Cardiac muscle cell (in vitro differentiated cells and primary cell): ENCODE results near the gene PACSIN3. TPM values are rescaled to one million over a fixed set of nuclear protein-coding genes. Genes with fewer than 3 reads are reported as not detected.

Experiments
- DNase-seq, 2 donors: peaks; one replicate each; pipeline versions ENCODE4 v3.0.0 to v3.0.0-alpha.2; 2010 to 2017; ENCODE audit warnings: low read depth in 1 of 2, low spot score in 1 of 2
- H3K27ac ChIP-seq: fragments of 200-600 bp; sonication (generic); 2 replicates; pipeline ENCODE4 v1.5.1; 2016
- H3K27me3 ChIP-seq: fragments of 200-600 bp; sonication (generic); 2 replicates; pipeline ENCODE4 v1.6.0; 2016; ENCODE audit warnings: control low read depth
- H3K36me3 ChIP-seq: fragments of 200-600 bp; sonication (generic); 2 replicates; pipeline ENCODE4 v1.5.1; 2016; ENCODE audit warnings: control low read depth
- H3K4me1 ChIP-seq: fragments of 200-600 bp; sonication (generic); 2 replicates; pipeline ENCODE4 v1.8.1; 2017; ENCODE audit warnings: low read depth, mild to moderate bottlenecking, mixed run types
- H3K4me3 ChIP-seq: fragments of 200-600 bp; sonication (generic); 2 replicates; pipeline ENCODE4 v1.5.1; 2016; ENCODE audit warnings: mild to moderate bottlenecking
- H3K9me3 ChIP-seq: fragments of 200-600 bp; sonication (generic); 2 replicates; pipeline ENCODE4 v1.5.1; 2017; ENCODE audit warnings: low read depth, mild to moderate bottlenecking, control low read depth
- CTCF ChIP-seq: IDR thresholded peaks from 2 replicates; pipeline ENCODE4 v1.5.1; 2012; ENCODE audit warnings: low read depth, mild to moderate bottlenecking, low read length
- polyA plus RNA-seq: library from polyadenylated mRNA; unstranded; fragments of >200 nt; fragmentation: Nextera tagmentation; extraction: Ambion mirVana; gene quantifications from 2 replicates; pipeline ENCODE4 v1.2.1, GENCODE V29; 2016
- total RNA-seq: library from RNA; depleted of rRNA; stranded (reverse); fragments of >200 nt; gene quantifications from 2 replicates; pipeline ENCODE4 v1.2.3, GENCODE V29; 2016

PACSIN3 gene
- total and polyA plus RNA-seq, 2 experiments from 2014 or later: 79.8 to 113 TPM

GRCh38 chr11:47176328-47177228 lies 9.7 kb downstream of the PACSIN3 start, which contains the start of gene ARFGAP2:
Gene ARFGAP2 (minus strand): TSS chr11:47176879. CDS start chr11:47176853, 26 bp downstream.
- DNase-seq: peak; percentile 98
- peak within 1 kb of the TSS; percentile 83 for H3K4me3 ChIP-seq
- peak within 1 kb of the TSS; percentile 98 for H3K27ac ChIP-seq
- H3K4me1 ChIP-seq: peaks cover 12% of the 10 kb centered on the region
- H3K27me3 ChIP-seq: no peaks in the 10 kb centered on the region
- peaks cover 30% of the 10 kb centered on the region for H3K36me3 ChIP-seq
- H3K9me3 ChIP-seq: no peaks in the 10 kb centered on the region
- no peak for TF ChIP-seq CTCF

DNA sequence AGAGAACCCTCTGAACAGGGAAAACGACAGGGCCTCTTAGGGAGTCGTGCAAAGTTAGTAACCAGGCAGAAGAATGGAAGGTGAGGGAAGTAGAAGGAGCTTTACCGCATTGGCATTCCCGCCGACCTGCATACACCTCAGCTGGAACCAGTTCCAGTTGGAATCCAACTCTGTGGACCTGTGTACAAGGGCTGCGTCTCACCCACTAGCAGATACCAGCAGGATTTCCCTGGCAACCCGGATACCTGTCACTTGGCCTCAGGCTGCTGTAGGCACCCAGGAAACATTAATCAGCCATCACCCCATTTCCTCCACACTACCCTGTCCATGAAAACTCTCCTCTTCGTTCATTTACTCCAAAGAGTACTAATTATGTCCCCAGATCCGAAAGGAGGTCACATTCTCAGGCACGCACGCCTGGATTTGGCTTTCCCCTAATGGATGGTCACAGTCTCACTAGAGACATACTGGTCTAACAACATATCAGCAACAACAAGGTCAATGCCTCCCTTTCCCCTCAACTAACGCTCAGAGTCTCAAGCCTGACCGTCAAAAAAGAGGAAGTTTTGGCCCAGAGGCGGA lies 10.4 kb downstream of the PACSIN3 start:
- H3K4me1 ChIP-seq: peaks cover 12% of the 10 kb centered on the region
- TF ChIP-seq CTCF: no peak

DNA sequence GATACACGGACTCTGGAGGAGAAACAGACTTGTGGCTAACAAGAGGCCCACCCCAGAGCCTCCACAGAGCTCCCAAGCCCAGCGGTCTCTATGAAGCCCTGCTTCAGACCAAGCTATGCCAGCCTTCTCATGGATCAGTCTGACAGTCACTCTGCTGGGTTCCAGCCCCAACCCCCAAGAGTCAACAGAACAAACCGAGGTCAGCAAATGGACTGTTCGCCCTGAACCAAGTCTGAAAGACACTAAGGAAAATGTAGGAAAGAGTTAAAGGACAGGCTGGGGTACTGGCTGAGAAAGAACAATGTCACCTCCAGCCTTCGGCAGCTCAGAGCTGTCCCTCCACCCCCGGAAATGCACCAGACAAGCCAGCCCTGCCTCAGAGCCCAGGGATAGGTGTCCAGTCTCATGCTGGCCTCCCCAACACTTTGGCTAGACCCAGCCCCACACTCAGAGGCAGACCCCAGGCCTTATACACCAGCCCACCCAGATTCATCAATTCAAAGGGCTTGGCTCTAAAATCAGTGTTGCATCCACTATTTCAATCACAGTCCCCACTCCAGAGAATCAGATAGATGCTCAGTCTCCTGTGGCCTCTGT lies 13.4 kb downstream of the PACSIN3 start:
- TF ChIP-seq CTCF: no peak
- no peak for DNase-seq

More for the DNA sequence above, 10.4 kb downstream of the PACSIN3 start:
- DNase-seq: no peak
- Histone ChIP-seq H3K4me3 (peak overlapping the region; percentile 83), H3K27ac (peak overlapping the region; percentile 98), H3K27me3 (no peaks in the 10 kb centered on the region), H3K9me3 (no peaks in the 10 kb centered on the region), H3K36me3 (peaks cover 37% of the 10 kb centered on the region)

GRCh38 chr11:47171856-47172255 lies 14.4 kb downstream of the PACSIN3 start:
- Histone ChIP-seq H3K4me3 (no peak overlapping the region), H3K27ac (no peak overlapping the region), H3K36me3 (peaks cover 71% of the 10 kb centered on the region), H3K4me1 (peaks cover 6% of the 10 kb centered on the region), H3K9me3 (no peaks in the 10 kb centered on the region), H3K27me3 (no peaks in the 10 kb centered on the region)
- no peak for DNase-seq
- no peak for TF ChIP-seq CTCF

More for the DNA sequence above, 13.4 kb downstream of the PACSIN3 start:
- Histone ChIP-seq H3K27ac (no peak overlapping the region), H3K4me3 (no peak overlapping the region), H3K36me3 (peaks cover 61% of the 10 kb centered on the region), H3K27me3 (no peaks in the 10 kb centered on the region), H3K9me3 (no peaks in the 10 kb centered on the region), H3K4me1 (peaks cover 10% of the 10 kb centered on the region)

DNA sequence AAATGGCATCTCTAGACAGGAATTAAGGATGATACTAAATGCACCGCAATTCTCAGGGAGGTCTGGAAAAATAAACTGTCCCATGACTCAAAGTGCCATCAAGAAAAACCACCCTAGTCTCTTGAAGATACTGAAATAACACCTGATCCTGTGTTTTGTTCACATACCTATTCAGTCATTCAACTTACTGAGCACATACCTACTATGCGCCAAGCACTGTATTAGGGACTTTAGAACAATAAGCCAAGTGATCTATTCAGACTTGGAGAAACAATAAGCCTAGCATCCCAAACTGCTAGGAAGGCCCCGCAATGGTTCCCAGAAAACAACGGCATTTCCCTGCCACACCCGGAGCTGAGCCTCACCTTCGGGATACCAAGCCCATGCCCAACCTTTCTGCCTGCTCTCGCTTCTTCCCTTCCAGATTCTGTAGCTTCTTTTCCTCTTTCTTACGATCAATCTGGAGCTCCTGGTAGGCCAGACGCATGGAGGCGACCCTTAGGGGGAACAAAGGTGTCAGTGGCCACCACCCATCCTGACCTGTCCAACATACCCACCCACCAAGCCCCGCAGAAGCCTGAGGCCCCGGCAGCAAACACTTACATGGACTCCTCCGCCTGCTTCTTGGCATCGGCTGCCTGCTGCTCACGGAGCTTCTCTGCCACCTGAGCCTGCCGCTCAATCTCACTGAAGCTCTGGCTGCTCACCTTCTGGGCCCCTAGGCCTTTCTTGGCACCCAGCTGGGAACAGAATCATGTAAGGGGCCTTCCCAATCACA lies 15.0 kb downstream of the PACSIN3 start:
- H3K4me1 ChIP-seq: peaks cover 6% of the 10 kb centered on the region
- DNase-seq: no peak
- H3K4me3 ChIP-seq: no peak overlapping the region
- no peaks in the 10 kb centered on the region for H3K9me3 ChIP-seq
- H3K36me3 ChIP-seq: peaks cover 77% of the 10 kb centered on the region
- no peak for TF ChIP-seq CTCF
- H3K27me3 ChIP-seq: no peaks in the 10 kb centered on the region
- H3K27ac ChIP-seq: no peak overlapping the region
